Transverse colon (tissue), 4 donors: ENCODE measurements around the gene ZNF235.

Source experiments
- CTCF ChIP-seq, 5 experiments: fragments of 200-600 bp in 3 of 5; fragments of 450-650 bp in 2 of 5; sonication (generic) in 3 of 5; IDR thresholded peaks; 1 replicate in 2 of 5; 2 replicates in 3 of 5; pipeline ENCODE4 v1.5.1; 2016 to 2017; ENCODE audit warnings: antibody characterized with exemption in 5 of 5, inconsistent platforms in 3 of 5, mild to moderate bottlenecking in 2 of 5, moderate library complexity in 1 of 5
- POLR2AphosphoS5 ChIP-seq, 3 donors: sonication (generic); formaldehyde crosslinking; IDR thresholded peaks; one replicate each; pipeline ENCODE4 v1.6.1; 2016; ENCODE audit warnings: antibody characterized with exemption in 3 of 3

GRCh38 chr19:44258835-44259413 is 45.9 kb downstream of the ZNF235 start:
- TF ChIP-seq CTCF (IDR thresholded peaks at IDR 0.05) (no peak), POLR2AphosphoS5 (IDR thresholded peaks at IDR 0.05) (no peak)
